ENCODE data around the gene SSU72. TPM values are rescaled to one million over a fixed set of nuclear protein-coding genes. Genes with fewer than 3 reads are reported as not detected.
"Not testable (repeated sequence)": the region's sequence is repeated elsewhere in the genome, so short reads cannot be mapped to it uniquely, and the experiment has no call there.

The SSU72 gene
- total RNA-seq, 8 experiments from 2014 or later = 73.2 to 138 (median 95.5) TPM

DNA sequence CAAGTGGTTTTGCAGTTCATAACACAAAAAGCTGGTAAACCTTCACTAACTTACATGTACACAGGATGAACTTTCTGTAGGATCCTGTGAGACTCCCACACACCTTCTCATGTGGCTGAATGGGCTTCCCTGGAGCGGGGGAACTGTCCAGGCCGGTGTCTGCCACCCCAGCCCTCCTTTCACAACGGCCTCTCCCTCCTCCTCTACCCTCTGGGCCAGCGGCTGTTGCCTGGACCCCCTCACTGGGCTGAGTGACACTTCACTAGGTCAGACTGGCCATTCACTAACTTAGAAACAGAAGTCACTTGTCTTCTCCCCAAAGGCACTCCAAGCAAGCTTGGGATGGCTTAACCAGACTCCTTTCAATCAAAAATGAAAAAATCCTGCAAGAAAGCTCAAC, 16.1 kb downstream of the SSU72 start:
- ATAC-seq (replicated peaks in 6 of 8) = no peak
- Histone ChIP-seq H3K27ac (no peak overlapping the region), H3K4me3 (no peak overlapping the region), H3K4me1 (replicated peaks in 1 of 2) (peaks cover 13% of the 10 kb centered on the region in 2 donors)
- in situ Hi-C loops (cut with MboI; ENCODE audit: low pct_unique_long_range_greater_than_20kb in 2 of 9, low sequenced_read_pairs in 9 of 9, unreplicated experiment in 9 of 9) = no loop called here
- 40 to 83% (median 56%) methylated on average over 1 to 2 of the region's 4 CpGs; no CpG with 5 or more reads in 6 of the 10 experiments for WGBS, 10 experiments

DNA sequence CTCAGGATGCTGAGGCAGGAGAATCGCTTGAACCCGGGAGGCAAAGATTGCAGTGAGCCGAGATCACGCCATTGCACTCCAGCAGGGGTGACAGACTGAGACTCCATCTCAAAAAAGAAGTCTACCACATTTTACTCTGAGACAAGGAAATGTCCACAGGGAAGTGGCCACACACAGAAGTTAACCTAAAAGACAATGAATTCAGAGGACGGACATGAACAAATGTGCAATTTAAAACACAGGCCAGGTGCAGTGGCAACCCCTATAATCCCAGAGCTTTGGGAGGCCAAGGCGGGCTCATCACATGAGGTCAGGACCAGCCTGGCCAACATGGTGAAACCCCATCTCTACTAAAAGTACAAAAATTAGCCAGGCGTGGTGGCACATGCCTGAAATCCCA, 17.0 kb downstream of the SSU72 start:
- H3K4me3 ChIP-seq; ATAC-seq (replicated peaks in 6 of 8); in situ Hi-C loops (cut with MboI; ENCODE audit: low pct_unique_long_range_greater_than_20kb in 2 of 9, low sequenced_read_pairs in 9 of 9, unreplicated experiment in 9 of 9); H3K27ac ChIP-seq: not testable (repeated sequence)
- WGBS, 10 experiments = 80 to 100% (median 100%) methylated on average over 1 to 6 of the region's 7 CpGs; no CpG with 5 or more reads in 1 of the 10 experiments
- H3K4me1 ChIP-seq (replicated peaks in 1 of 2) = peaks cover 13% of the 10 kb centered on the region in 2 donors

DNA sequence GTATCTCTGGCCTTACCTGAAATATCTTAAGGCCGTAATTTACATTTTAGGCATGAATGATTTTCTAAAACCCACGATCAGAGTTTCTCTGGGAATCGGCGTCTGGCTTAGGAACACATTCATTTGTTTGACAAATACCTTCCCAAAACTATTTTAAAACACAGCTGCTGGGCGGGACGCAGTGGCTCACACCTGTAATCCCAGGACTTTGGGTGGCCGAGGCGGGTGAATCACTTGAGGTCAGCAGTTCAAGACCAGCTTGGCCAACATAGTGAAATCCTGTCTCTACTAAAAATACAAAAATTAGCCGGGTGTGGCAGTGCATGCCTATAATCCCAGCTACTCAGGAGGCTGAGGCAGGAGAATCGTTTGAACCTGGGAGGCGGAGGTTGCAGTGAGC, 17.7 kb downstream of the SSU72 start:
- ATAC-seq (replicated peaks in 6 of 8); H3K27ac ChIP-seq; H3K4me3 ChIP-seq; in situ Hi-C loops (cut with MboI; ENCODE audit: low pct_unique_long_range_greater_than_20kb in 2 of 9, low sequenced_read_pairs in 9 of 9, unreplicated experiment in 9 of 9): not testable (repeated sequence)
- whole genome bisulfite sequencing, 10 experiments = 54 to 100% (median 96%) methylated on average over 1 to 10 of the region's 11 CpGs; no CpG with 5 or more reads in 2 of the 10 experiments
- peaks cover 13% of the 10 kb centered on the region in 2 donors for H3K4me1 ChIP-seq (replicated peaks in 1 of 2)

DNA sequence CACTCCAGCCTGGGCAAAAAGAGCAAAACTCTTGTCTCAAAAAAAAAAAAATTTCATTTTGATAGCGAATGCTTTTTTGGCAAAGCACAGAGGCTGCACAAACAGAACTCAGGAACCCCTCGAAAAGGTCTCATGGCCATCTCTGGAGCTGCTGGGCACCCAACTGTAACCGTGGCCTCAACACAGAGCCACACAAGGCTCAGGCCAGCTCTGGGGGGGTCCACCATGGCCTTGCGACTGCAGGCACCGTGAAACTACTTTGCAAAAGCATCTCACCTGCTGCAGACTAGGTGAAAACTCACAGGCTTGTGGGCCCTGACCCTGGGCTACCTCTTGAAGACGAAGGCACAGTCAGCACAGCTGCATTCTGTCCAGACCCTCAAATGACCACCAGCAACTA, 18.2 kb downstream of the SSU72 start:
- ATAC-seq (replicated peaks in 6 of 8) = no peak
- H3K4me3 ChIP-seq = no peak overlapping the region
- WGBS, 10 experiments = 82 to 100% (median 94%) methylated on average over 1 to 6 of the region's 6 CpGs; no CpG with 5 or more reads in 1 of the 10 experiments
- H3K27ac ChIP-seq = no peak overlapping the region
- in situ Hi-C loops (cut with MboI; ENCODE audit: low pct_unique_long_range_greater_than_20kb in 2 of 9, low sequenced_read_pairs in 9 of 9, unreplicated experiment in 9 of 9) = no loop called here
- peaks cover 13% of the 10 kb centered on the region in 2 donors for H3K4me1 ChIP-seq (replicated peaks in 1 of 2)

DNA sequence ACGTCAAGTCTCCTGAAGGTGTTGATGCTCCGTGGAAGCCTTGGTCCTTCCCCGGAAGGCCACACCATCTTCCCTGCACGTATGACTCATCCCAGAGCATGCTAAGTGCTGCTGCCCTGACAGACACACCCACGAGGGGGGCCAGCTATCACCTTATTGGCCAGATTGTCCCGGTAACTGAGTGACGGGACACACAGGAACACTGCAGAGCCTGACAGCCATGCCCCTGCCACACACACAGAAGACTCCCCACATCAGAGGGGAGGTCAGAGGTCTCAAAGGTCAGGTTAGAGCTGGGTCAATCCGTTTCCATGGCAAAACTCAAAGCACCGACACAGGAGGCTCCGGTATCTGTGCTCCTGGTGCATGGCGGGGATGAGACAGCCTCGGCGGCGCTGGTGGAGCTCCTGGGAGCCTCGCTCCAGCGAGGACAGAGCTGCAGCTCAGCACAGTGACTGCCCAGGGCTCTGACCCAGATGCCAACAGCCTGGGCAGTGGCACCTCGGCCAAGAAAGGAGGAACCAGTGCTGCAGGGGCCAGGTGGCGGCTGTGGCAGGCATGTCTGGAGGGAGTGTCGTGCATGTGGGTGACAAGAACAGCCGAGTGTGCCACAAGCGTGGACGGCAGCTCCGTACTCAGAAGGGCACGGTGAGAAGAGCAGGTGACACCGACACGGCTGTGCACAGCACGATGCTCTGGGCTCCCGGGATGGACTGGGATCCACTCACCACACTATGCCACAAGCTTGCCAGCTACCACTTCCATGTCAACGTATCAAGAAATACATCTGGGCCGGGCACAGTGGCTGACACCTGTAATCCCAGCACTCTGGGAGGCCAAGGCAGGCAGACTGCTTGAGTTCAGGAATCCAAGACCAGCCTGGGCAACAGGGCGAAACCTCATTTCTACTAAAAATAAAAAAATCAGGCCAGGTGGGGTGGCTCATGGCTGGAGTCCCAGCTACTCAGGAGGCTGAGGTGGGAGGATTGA, 19.4 kb downstream of the SSU72 start:
- Histone ChIP-seq H3K4me3 (no peak overlapping the region), H3K27ac (peak overlapping the region; percentile 76 to 89), H3K4me1 (replicated peaks in 1 of 2) (peaks cover 13% of the 10 kb centered on the region in 2 donors)
- WGBS, 10 experiments = 0 to 100% (median 33%) methylated on average over 1 to 21 of the region's 31 CpGs; no CpG with 5 or more reads in 3 of the 10 experiments
- in situ Hi-C loops (cut with MboI; ENCODE audit: low pct_unique_long_range_greater_than_20kb in 2 of 9, low sequenced_read_pairs in 9 of 9, unreplicated experiment in 9 of 9) = no loop called here
- peak; percentile 77 to 98 (median 96) for ATAC-seq (replicated peaks in 6 of 8)

DNA sequence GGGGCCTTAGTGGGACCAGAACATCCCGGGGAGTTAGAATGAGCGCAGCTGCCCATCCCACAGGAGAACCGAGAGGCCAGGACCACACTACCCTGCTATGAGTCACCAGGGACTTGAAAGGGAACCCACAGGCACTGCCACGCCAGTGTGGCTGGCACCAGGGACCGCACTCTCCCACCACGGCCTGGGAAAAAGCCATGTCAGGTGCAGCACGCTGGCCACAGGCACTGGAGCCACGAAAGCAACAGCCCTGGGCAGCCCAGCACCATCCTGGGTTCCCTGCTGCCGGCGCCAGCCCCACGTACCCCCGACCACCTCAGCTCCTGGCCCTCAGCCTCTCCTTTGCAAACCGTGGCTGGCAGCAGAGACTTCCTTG, 20.1 kb downstream of the SSU72 start:
- H3K27ac ChIP-seq = peak overlapping the region; percentile 76 to 89
- ATAC-seq (replicated peaks in 6 of 8) = peak in 3 of 8 experiments; percentile 1 to 22 (median 3)
- WGBS, 10 experiments = 80 to 100% (median 89%) methylated on average over 1 to 10 of the region's 13 CpGs; no CpG with 5 or more reads in 5 of the 10 experiments
- no peak overlapping the region for H3K4me3 ChIP-seq
- peaks cover 13% of the 10 kb centered on the region in 2 donors for H3K4me1 ChIP-seq (replicated peaks in 1 of 2)
- in situ Hi-C loops (cut with MboI; ENCODE audit: low pct_unique_long_range_greater_than_20kb in 2 of 9, low sequenced_read_pairs in 9 of 9, unreplicated experiment in 9 of 9) = no loop called here

DNA sequence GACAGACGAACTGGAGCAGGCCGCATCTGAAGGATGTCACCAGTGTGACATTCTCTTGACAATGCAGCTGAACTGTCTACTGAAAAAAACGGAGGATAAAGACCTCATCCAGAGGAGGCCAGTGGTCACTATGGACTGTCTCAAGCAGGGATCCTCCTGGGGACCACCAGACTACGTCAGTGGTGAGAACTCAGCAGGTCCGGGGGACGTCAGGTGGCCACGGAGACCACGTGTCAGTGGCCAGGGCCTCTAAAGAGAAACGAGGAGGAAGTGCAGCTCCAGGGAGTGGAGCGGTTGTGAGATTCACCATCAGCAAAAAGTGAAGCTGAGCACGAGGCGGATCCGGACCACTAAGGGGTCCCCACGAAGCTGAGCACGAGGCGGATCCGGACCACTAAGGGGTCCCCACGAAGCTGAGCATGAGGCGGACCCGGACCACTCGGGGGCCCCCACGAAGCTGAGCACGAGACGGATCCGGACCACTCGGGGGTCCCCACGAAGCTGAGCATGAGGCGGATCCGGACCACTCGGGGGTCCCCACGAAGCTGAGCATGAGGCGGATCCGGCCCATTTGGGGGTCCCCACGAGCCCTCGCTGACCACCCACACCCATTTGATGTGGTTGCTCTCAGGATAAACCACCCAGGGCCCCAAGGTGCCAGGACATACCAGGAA, 20.7 kb downstream of the SSU72 start:
- Histone ChIP-seq H3K27ac (peak overlapping the region; percentile 76 to 89), H3K4me3 (no peak overlapping the region), H3K4me1 (replicated peaks in 1 of 2) (peaks cover 13% of the 10 kb centered on the region in 2 donors)
- in situ Hi-C loops (cut with MboI; ENCODE audit: low pct_unique_long_range_greater_than_20kb in 2 of 9, low sequenced_read_pairs in 9 of 9, unreplicated experiment in 9 of 9) = no loop called here
- no peak for ATAC-seq (replicated peaks in 6 of 8)
- WGBS, 10 experiments = 51 to 100% (median 93%) methylated on average over 1 to 19 of the region's 35 CpGs

DNA sequence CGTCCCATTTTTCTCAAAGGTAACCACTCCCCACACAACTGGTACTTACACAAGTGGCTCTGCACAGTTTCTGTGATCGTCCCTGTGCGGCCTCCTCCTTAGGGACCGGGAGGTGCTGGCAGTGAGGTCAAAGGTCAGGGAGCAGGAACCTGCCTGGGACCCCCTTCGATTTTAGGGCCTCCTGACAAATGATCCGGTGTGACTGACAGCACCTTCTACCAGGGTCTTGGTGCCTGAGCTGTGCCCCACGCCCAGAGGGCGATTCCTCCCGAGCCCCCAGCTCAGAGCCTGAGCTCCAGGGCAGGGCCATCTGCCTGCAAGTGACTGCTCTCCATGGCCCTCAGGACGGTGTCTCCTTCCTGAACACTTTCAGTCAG, 22.4 kb downstream of the SSU72 start:
- WGBS, 10 experiments = 86 to 100% (median 87%) methylated on average over 3 to 7 of the region's 10 CpGs; no CpG with 5 or more reads in 6 of the 10 experiments
- no peak for ATAC-seq (replicated peaks in 6 of 8)
- no peak overlapping the region for H3K4me3 ChIP-seq
- peaks cover 13% of the 10 kb centered on the region in 2 donors for H3K4me1 ChIP-seq (replicated peaks in 1 of 2)
- in situ Hi-C loops (cut with MboI; ENCODE audit: low pct_unique_long_range_greater_than_20kb in 2 of 9, low sequenced_read_pairs in 9 of 9, unreplicated experiment in 9 of 9) = no loop called here
- H3K27ac ChIP-seq = no peak overlapping the region

DNA sequence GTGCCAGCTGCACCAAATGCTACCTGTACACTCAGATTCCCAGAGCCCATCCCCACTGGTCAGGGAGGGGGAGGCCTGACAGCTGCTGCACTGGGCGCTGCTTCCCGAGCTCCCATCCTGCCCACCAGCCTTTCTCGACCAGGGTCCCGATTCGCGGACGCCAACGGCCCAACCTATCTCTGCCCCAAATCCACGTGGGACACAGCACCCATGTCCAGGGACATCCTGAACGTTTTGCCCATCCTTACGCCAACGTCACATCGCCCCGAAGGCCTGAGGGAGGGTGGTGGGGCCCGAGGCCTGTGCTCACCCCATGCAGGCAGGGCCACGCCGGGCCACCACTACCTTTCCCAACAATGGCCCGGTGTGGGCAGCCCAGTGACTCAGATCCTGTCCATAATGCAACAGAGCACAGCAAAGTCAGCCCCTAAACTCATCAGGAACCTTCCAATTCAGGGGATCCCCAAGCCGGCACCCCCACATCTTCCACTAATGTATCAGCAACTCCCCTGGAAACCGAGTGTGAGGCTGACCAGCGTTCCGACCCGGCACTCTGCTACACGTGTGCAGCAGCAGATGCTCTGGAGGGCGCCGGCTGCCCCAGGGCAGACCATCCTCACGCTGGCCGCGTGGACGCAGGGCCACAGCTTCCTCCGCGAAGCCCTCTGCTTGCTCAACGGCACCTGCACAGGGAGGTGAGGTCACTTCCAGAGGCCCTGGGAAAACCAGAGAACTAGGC, 23.0 kb downstream of the SSU72 start:
- 64 to 97% (median 90%) methylated on average over 5 to 27 of the region's 33 CpGs; no CpG with 5 or more reads in 4 of the 10 experiments for WGBS, 10 experiments
- Histone ChIP-seq H3K4me3 (no peak overlapping the region), H3K4me1 (replicated peaks in 1 of 2) (peaks cover 13% of the 10 kb centered on the region in 2 donors), H3K27ac (no peak overlapping the region)
- no peak for ATAC-seq (replicated peaks in 6 of 8)
- in situ Hi-C loops (cut with MboI; ENCODE audit: low pct_unique_long_range_greater_than_20kb in 2 of 9, low sequenced_read_pairs in 9 of 9, unreplicated experiment in 9 of 9) = no loop called here

DNA sequence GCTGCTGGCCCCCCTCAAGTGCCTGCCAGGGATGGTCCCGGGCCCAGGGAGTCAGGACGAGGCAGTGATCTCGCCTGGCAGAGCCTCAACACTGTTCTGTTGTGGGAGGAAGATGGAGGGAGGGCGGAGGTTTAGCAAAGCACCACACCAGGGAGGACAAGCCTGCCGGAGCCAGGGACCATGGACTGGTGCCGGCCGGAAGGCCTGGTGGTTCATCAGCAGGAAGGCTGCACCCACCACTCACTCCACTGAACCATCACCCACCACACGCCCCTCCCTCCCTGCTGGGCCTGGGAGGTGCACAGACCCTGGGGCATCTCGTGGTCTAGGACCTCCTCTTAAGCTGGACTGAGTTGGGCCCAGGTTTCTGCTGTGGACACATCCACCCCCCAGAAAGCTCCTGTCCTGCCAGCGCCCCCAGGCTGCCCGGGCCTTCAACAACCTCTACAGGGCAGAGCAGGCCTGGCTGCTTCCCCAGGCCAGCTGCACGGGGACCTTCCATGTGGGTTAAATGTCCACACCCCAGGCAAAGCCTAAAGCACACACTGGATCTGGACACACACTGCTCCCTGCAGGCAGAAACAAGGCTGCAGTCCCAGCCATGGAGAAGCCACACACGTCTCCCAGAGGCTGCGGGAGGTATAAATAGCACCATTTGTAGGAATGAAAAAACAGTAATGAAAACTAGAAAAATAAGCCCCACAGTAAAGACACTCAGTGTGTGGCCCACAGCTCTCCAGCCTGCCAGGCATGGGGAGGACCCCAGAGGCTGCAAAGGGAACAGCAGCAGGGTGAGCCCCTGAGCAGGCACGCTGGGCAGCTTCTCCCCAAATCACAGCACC, 23.9 kb downstream of the SSU72 start:
- H3K4me1 ChIP-seq (replicated peaks in 1 of 2) = peaks cover 13% of the 10 kb centered on the region in 2 donors
- WGBS, 10 experiments = 70 to 100% (median 86%) methylated on average over 1 to 9 of the region's 15 CpGs; no CpG with 5 or more reads in 5 of the 10 experiments
- peak in 4 of 8 experiments; percentile 7 to 73 (median 70) for ATAC-seq (replicated peaks in 6 of 8)
- in situ Hi-C loops (cut with MboI; ENCODE audit: low pct_unique_long_range_greater_than_20kb in 2 of 9, low sequenced_read_pairs in 9 of 9, unreplicated experiment in 9 of 9) = no loop called here
- no peak overlapping the region for H3K27ac ChIP-seq
- no peak overlapping the region for H3K4me3 ChIP-seq

DNA sequence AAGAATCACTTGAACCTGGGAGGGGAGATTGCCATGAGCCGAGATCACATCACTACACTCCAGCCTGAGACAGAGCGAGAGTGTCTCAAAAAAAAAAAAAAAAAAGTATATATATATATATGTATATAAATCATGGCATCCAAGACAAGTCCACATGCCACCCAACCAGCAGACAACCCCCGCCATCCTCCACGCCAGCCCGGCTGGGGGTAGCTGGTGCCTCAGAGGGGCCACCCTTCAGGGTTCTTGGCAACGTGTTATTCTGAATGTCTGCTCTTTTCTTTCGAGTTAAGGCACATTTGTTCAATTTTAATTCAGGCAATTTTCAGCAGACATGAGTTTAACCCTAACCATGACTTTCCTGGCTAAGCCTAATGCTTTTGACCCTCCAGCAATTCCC, 24.6 kb downstream of the SSU72 start:
- ATAC-seq (replicated peaks in 6 of 8) = no peak
- Histone ChIP-seq H3K4me3 (no peak overlapping the region), H3K4me1 (replicated peaks in 1 of 2) (peaks cover 7 to 9% of the 10 kb centered on the region in 2 donors), H3K27ac (no peak overlapping the region)
- in situ Hi-C loops (cut with MboI; ENCODE audit: low pct_unique_long_range_greater_than_20kb in 2 of 9, low sequenced_read_pairs in 9 of 9, unreplicated experiment in 9 of 9) = no loop called here
- 0 to 100% (median 94%) methylated on average over 1 to 7 of the region's 7 CpGs; no CpG with 5 or more reads in 2 of the 10 experiments for WGBS, 10 experiments

DNA sequence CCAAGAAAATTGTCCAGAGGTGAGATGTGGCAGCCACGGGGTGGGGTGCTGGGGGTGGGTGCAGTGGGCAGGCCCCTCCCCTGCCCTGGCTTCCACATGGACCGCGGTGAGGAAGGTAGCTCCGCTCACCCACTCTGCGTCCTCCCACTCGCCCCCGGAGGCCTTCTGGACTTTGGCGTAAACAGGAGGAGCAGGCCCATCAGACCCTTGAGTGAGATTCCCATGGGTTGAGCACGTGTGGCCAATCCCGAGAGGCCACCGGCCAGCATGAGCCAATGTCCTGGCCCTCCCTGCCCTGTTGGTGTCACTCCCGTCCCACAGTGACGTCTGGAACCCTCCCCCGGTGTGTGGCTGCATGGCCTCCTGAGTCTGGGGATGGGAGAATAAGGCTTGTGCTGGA, 26.1 kb downstream of the SSU72 start:
- Histone ChIP-seq H3K4me1 (replicated peaks in 1 of 2) (no peaks in the 10 kb centered on the region), H3K27ac (no peak overlapping the region), H3K4me3 (no peak overlapping the region)
- ATAC-seq (replicated peaks in 6 of 8) = no peak
- 89 to 100% (median 95%) methylated on average over 1 to 8 of the region's 14 CpGs; no CpG with 5 or more reads in 6 of the 10 experiments for WGBS, 10 experiments
- in situ Hi-C loops (cut with MboI; ENCODE audit: low pct_unique_long_range_greater_than_20kb in 2 of 9, low sequenced_read_pairs in 9 of 9, unreplicated experiment in 9 of 9) = loop anchor here in 1 of 9 experiments (10.0 kb wide), 1 partner anchor 56 kb away; the partner anchor contains the start of gene FNDC10

Data from motor neuron (in vitro differentiated cells).